HepG2 (cell line): Measurements from ENCODE around the gene DMPK. TPM values are rescaled to one million over a fixed set of nuclear protein-coding genes. Genes with fewer than 3 reads are reported as not detected.

Experiments
- ARHGAP35 ChIP-seq: sonication (generic); formaldehyde crosslinking; IDR thresholded peaks from 2 replicates; pipeline ENCODE4 v1.9.0; 2022; ENCODE audit warnings: mild to moderate bottlenecking, inconsistent platforms, moderate library complexity, missing genetic modification reagents, borderline replicate concordance
- BHLHE40 ChIP-seq: IDR thresholded peaks from 2 replicates; pipeline ENCODE4 v1.6.1; 2011; ENCODE audit warnings: low read length, improper control_type of control experiment
- FOXP1 ChIP-seq, 2 experiments: fragments of 450-650 bp in 1 of 2; IDR thresholded peaks; 2 replicates each; pipeline ENCODE4 v1.6.1; 2017 to 2018; ENCODE audit warnings: antibody characterized with exemption in 1 of 2
- GTF2F1 ChIP-seq: fragments of 150-350 bp; IDR thresholded peaks from 2 replicates; pipeline ENCODE4 v1.6.1; 2014; ENCODE audit warnings: low read length
- HIVEP1 ChIP-seq: sonication (generic); formaldehyde crosslinking; IDR thresholded peaks from 2 replicates; pipeline ENCODE4 v1.4.0; 2020; ENCODE audit warnings: mild to moderate bottlenecking, missing genetic modification reagents
- JDP2 ChIP-seq: sonication (generic); formaldehyde crosslinking; IDR thresholded peaks from 2 replicates; pipeline ENCODE4 v1.8.1; 2022; ENCODE audit warnings: missing genetic modification reagents, borderline replicate concordance
- MAFF ChIP-seq: IDR thresholded peaks from 2 replicates; pipeline ENCODE4 v1.6.1; 2011; ENCODE audit warnings: low read depth, low read length, improper control_type of control experiment
- NAIF1 ChIP-seq: sonication (generic); formaldehyde crosslinking; IDR thresholded peaks from 2 replicates; pipeline ENCODE4 v1.5.0; 2020; ENCODE audit warnings: mild to moderate bottlenecking, missing genetic modification reagents, borderline replicate concordance
- NCOA1 ChIP-seq: sonication (generic); formaldehyde crosslinking; IDR thresholded peaks from 2 replicates; pipeline ENCODE4 v1.9.0; 2021; ENCODE audit warnings: missing genetic modification reagents
- RARG ChIP-seq: sonication (generic); formaldehyde crosslinking; IDR thresholded peaks from 2 replicates; pipeline ENCODE4 v1.4.0; 2020; ENCODE audit warnings: low read depth, mild to moderate bottlenecking, missing genetic modification reagents
- RELA ChIP-seq: sonication (generic); formaldehyde crosslinking; IDR thresholded peaks from 2 replicates; pipeline ENCODE4 v1.4.0; 2020; ENCODE audit warnings: missing genetic modification reagents
- U2AF1 ChIP-seq: fragments of 200-400 bp; formaldehyde crosslinking; optimal IDR thresholded peaks from 2 replicates; pipeline ENCODE3; 2017; ENCODE audit warnings: mild to moderate bottlenecking, low read depth, low read length
- ZFX ChIP-seq: sonication (generic); formaldehyde crosslinking; IDR thresholded peaks from 2 replicates; pipeline ENCODE4 v1.4.0; 2020; ENCODE audit warnings: mild to moderate bottlenecking, low read depth, missing genetic modification reagents, moderate library complexity
- ZNF264 ChIP-seq: sonication (generic); formaldehyde crosslinking; IDR thresholded peaks from 2 replicates; pipeline ENCODE4 v1.4.0; 2020; ENCODE audit warnings: missing genetic modification reagents
- ZNF672 ChIP-seq: sonication (generic); formaldehyde crosslinking; IDR thresholded peaks from 2 replicates; pipeline ENCODE4 v1.8.1; 2022; ENCODE audit warnings: missing genetic modification reagents
- polyA plus RNA-seq, 8 experiments: library from polyadenylated mRNA; depleted of rRNA in 3 of 8; stranded (reverse) in 7 of 8; unstranded in 1 of 8; fragments of >200 nt; fragmentation: Illumina TruSeq in 4 of 8; extraction: Trizol in 4 of 8; gene quantifications; 2 replicates each; pipeline versions ENCODE4 v1.2.1 to v1.2.3, GENCODE V29; 2011 to 2016; ENCODE audit warnings: low read depth in 4 of 8, missing spikeins in 1 of 8, mixed read lengths in 1 of 8; ENCODE audit not compliant: insufficient read depth in 1 of 8
- total RNA-seq, 5 experiments: library from RNA; depleted of rRNA; stranded (reverse); fragments of >200 nt; fragmentation: Illumina TruSeq; extraction: Trizol; gene quantifications; 2 replicates each; pipeline ENCODE4 v1.2.3, GENCODE V29; 2016; ENCODE audit warnings: low read depth in 1 of 5
- TF ChIP-seq, protein P1 (sequence below): sonication (generic); formaldehyde crosslinking; IDR thresholded peaks from 2 replicates; pipeline ENCODE4 v1.4.0; 2020; ENCODE audit warnings: mild to moderate bottlenecking, missing genetic modification reagents
- TF ChIP-seq, protein P2 (sequence below): sonication (generic); formaldehyde crosslinking; IDR thresholded peaks from 2 replicates; pipeline ENCODE4 v1.8.0; 2022; ENCODE audit warnings: mild to moderate bottlenecking, missing genetic modification reagents, borderline replicate concordance
- TF ChIP-seq, protein P3 (sequence below): sonication (generic); formaldehyde crosslinking; IDR thresholded peaks from 2 replicates; pipeline ENCODE4 v1.8.0; 2022; ENCODE audit warnings: missing genetic modification reagents, mild to moderate bottlenecking, inconsistent platforms, borderline replicate concordance
- TF ChIP-seq, protein P4 (sequence below): sonication (generic); formaldehyde crosslinking; IDR thresholded peaks from 2 replicates; pipeline ENCODE4 v1.4.0; 2020; ENCODE audit warnings: mild to moderate bottlenecking, missing genetic modification reagents
- TF ChIP-seq, protein P5 (sequence below): IDR thresholded peaks from 2 replicates; pipeline ENCODE4 v1.6.1; 2016; ENCODE audit warnings: low read depth
- TF ChIP-seq, protein P6 (sequence below): sonication (generic); formaldehyde crosslinking; IDR thresholded peaks from 2 replicates; pipeline ENCODE4 v1.4.0; 2020; ENCODE audit warnings: mild to moderate bottlenecking, low read depth, missing genetic modification reagents
- TF ChIP-seq, protein P7 (sequence below): IDR thresholded peaks from 2 replicates; pipeline ENCODE4 v1.6.1; 2016; ENCODE audit warnings: low read depth, borderline replicate concordance

Gene DMPK
- total and polyA plus RNA-seq, 2 of the 13 experiments (the other 11 are each of a cell fraction or from before 2014, with no cell fraction given) = 5.3 to 8.8 TPM

DNA sequence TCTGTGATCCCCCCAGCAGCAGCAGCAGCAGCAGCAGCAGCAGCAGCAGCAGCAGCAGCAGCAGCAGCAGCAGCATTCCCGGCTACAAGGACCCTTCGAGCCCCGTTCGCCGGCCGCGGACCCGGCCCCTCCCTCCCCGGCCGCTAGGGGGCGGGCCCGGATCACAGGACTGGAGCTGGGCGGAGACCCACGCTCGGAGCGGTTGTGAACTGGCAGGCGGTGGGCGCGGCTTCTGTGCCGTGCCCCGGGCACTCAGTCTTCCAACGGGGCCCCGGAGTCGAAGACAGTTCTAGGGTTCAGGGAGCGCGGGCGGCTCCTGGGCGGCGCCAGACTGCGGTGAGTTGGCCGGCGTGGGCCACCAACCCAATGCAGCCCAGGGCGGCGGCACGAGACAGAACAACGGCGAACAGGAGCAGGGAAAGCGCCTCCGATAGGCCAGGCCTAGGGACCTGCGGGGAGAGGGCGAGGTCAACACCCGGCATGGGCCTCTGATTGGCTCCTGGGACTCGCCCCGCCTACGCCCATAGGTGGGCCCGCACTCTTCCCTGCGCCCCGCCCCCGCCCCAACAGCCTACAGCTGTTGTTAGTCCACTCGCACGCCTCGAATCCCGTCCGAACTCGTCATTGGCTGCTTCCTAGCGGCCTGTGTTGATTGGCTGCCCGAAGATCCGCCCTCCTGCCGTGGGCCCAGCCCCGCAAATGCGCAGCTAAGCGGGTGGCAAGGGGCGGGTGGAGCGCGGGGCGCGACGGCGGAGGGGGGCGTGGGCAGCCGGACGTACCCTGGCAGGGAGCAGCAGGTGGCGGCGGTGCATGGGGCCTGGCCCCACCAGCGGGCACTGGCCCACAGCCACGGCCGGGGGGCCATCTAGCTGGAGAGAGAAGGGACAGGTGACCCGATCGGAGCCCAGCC lies 11.8 kb downstream of the DMPK start (continued):
- TF ChIP-seq, protein P1, sequence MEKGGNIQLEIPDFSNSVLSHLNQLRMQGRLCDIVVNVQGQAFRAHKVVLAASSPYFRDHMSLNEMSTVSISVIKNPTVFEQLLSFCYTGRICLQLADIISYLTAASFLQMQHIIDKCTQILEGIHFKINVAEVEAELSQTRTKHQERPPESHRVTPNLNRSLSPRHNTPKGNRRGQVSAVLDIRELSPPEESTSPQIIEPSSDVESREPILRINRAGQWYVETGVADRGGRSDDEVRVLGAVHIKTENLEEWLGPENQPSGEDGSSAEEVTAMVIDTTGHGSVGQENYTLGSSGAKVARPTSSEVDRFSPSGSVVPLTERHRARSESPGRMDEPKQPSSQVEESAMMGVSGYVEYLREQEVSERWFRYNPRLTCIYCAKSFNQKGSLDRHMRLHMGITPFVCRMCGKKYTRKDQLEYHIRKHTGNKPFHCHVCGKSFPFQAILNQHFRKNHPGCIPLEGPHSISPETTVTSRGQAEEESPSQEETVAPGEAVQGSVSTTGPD (CRISPR knock-in tag) = no peak
- TF ChIP-seq BHLHE40 = peak; percentile 76; the same call in 1 of the 2 replicates
- peak; percentile 24; the same call in 1 of the 2 replicates for TF ChIP-seq ZNF264 (CRISPR knock-in tag)
- peak; percentile 43; the same call in 1 of the 2 replicates for TF ChIP-seq JDP2 (CRISPR knock-in tag)
- TF ChIP-seq NCOA1 = no peak
- peak; percentile 93 for TF ChIP-seq ZFX (CRISPR knock-in tag)
- TF ChIP-seq ARHGAP35 (CRISPR knock-in tag) = no peak; the same call in 1 of the 2 replicates
- no peak for TF ChIP-seq NAIF1 (CRISPR knock-in tag)
- no peak for TF ChIP-seq MAFF
- peak; percentile 73; the same call in 1 of the 2 replicates for TF ChIP-seq HIVEP1
- no peak for TF ChIP-seq GTF2F1
- TF ChIP-seq RELA (CRISPR knock-in tag) = no peak
- TF ChIP-seq, protein P2, sequence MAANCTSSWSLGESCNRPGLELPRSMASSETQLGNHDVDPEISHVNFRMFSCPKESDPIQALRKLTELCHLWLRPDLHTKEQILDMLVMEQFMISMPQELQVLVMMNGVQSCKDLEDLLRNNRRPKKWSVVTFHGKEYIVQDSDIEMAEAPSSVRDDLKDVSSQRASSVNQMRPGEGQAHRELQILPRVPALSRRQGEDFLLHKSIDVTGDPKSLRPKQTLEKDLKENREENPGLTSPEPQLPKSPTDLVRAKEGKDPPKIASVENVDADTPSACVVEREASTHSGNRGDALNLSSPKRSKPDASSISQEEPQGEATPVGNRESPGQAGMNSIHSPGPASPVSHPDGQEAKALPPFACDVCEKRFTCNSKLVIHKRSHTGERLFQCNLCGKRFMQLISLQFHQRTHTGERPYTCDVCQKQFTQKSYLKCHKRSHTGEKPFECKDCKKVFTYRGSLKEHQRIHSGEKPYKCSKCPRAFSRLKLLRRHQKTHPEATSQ = no peak; the same call in 1 of the 2 replicates
- TF ChIP-seq, protein P3, sequence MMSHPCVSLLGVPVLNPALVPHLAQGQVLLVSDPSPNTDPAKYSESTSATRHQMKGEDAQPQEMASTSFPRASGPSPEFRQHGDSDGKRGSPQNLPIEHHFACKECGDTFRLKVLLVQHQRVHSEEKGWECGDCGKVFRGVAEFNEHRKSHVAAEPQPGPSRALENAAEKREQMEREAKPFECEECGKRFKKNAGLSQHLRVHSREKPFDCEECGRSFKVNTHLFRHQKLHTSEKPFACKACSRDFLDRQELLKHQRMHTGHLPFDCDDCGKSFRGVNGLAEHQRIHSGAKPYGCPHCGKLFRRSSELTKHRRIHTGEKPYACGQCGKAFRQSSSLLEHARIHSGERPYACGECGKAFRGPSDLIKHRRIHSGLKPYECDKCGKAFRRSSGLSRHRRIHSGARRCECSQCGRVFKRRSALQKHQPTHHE (CRISPR knock-in tag) = no peak
- TF ChIP-seq U2AF1 = no peak
- TF ChIP-seq RARG (CRISPR knock-in tag) = no peak
- TF ChIP-seq, protein P4, sequence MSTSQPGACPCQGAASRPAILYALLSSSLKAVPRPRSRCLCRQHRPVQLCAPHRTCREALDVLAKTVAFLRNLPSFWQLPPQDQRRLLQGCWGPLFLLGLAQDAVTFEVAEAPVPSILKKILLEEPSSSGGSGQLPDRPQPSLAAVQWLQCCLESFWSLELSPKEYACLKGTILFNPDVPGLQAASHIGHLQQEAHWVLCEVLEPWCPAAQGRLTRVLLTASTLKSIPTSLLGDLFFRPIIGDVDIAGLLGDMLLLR (CRISPR knock-in tag) = no peak
- TF ChIP-seq FOXP1 (IDR thresholded peaks at IDR 0.05) = no peak
- TF ChIP-seq FOXP1 (CRISPR knock-in tag; IDR thresholded peaks at IDR 0.05) = no peak
- TF ChIP-seq, protein P5, sequence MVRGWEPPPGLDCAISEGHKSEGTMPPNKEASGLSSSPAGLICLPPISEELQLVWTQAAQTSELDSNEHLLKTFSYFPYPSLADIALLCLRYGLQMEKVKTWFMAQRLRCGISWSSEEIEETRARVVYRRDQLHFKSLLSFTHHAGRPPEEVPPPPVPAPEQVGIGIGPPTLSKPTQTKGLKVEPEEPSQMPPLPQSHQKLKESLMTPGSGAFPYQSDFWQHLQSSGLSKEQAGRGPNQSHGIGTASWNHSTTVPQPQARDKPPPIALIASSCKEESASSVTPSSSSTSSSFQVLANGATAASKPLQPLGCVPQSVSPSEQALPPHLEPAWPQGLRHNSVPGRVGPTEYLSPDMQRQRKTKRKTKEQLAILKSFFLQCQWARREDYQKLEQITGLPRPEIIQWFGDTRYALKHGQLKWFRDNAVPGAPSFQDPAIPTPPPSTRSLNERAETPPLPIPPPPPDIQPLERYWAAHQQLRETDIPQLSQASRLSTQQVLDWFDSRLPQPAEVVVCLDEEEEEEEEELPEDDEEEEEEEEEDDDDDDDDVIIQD = no peak
- TF ChIP-seq, protein P6, sequence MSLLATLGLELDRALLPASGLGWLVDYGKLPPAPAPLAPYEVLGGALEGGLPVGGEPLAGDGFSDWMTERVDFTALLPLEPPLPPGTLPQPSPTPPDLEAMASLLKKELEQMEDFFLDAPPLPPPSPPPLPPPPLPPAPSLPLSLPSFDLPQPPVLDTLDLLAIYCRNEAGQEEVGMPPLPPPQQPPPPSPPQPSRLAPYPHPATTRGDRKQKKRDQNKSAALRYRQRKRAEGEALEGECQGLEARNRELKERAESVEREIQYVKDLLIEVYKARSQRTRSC (CRISPR knock-in tag) = no peak
- TF ChIP-seq, protein P7, sequence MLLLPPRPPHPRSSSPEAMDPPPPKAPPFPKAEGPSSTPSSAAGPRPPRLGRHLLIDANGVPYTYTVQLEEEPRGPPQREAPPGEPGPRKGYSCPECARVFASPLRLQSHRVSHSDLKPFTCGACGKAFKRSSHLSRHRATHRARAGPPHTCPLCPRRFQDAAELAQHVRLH (CRISPR knock-in tag) = peak; percentile 74; the same call in 1 of the 2 replicates
- TF ChIP-seq ZNF672 (CRISPR knock-in tag) = no peak
